Natural killer cell (primary cell): Measurements from ENCODE around the gene CHST3. TPM values are rescaled to one million over a fixed set of nuclear protein-coding genes. Genes with fewer than 3 reads are reported as not detected.

ENCODE experiments used
- ATAC-seq, 3 donors: fragments of 150-1000 bp in 2 of 3; fragments of 200-7000 bp in 1 of 3; cut with Tn5 transposase; 1 replicate in 1 of 3; 2 replicates in 2 of 3; pipeline ENCODE4 v1.10.0; 2021; ENCODE audit warnings: mild to moderate bottlenecking in 2 of 3, moderate library complexity in 2 of 3
- DNase-seq, 2 donors: peaks; one replicate each; pipeline versions ENCODE4 v3.0.0 to v3.0.0-alpha.2; 2013 to 2021; ENCODE audit warnings: mixed read lengths in 1 of 2
- H3K27ac ChIP-seq: one replicate; pipeline ENCODE4 v1.5.1; 2013; ENCODE audit warnings: mild to moderate bottlenecking, low read length
- H3K27me3 ChIP-seq: one replicate; pipeline ENCODE4 v1.6.1; 2013; ENCODE audit warnings: low read length; ENCODE audit not compliant: control insufficient read depth, insufficient read depth
- H3K36me3 ChIP-seq: one replicate; pipeline ENCODE4 v1.6.1; 2013; ENCODE audit warnings: low read length; ENCODE audit not compliant: control insufficient read depth, insufficient read depth
- H3K4me1 ChIP-seq: one replicate; pipeline ENCODE4 v1.6.1; 2013; ENCODE audit warnings: low read length; ENCODE audit not compliant: control insufficient read depth, insufficient read depth
- H3K4me3 ChIP-seq: one replicate; pipeline ENCODE4 v1.5.1; 2013; ENCODE audit warnings: low read length
- H3K9me3 ChIP-seq: one replicate; pipeline ENCODE4 v1.6.1; 2013; ENCODE audit warnings: low read length; ENCODE audit not compliant: control insufficient read depth, insufficient read depth
- H3K27ac Mint-ChIP-seq, 2 donors: one replicate each; pipeline ENCODE4 v1.8.0; 2022; ENCODE audit warnings: mild to moderate bottlenecking in 2 of 2, mixed read lengths in 2 of 2, moderate library complexity in 1 of 2
- H3K27me3 Mint-ChIP-seq, 2 donors: one replicate each; pipeline ENCODE4 v1.8.0; 2022; ENCODE audit warnings: low read depth in 2 of 2, mixed read lengths in 2 of 2
- H3K36me3 Mint-ChIP-seq: one replicate; pipeline ENCODE4 v1.8.0; 2022; ENCODE audit warnings: mixed read lengths
- H3K4me1 Mint-ChIP-seq, 2 donors: one replicate each; pipeline ENCODE4 v1.8.0; 2022; ENCODE audit warnings: mixed read lengths in 2 of 2
- H3K4me3 Mint-ChIP-seq: one replicate; pipeline ENCODE4 v1.8.0; 2022; ENCODE audit warnings: mild to moderate bottlenecking, moderate library complexity, mixed read lengths
- H3K9me3 Mint-ChIP-seq, 2 donors: one replicate each; pipeline ENCODE4 v1.8.0; 2022; ENCODE audit warnings: mixed read lengths in 2 of 2
- CTCF ChIP-seq: fragments of 200-600 bp; IDR thresholded peaks from one replicate; pipeline ENCODE4 v1.8.0; 2022; ENCODE audit warnings: antibody characterized with exemption
- WGBS: methylation state at CpG from one replicate; pipeline ENCODE4 v1.1.7; 2013; ENCODE audit warnings: missing lambda C conversion rate; ENCODE audit not compliant: insufficient coverage; 5-methylcytosine and 5-hydroxymethylcytosine counted together
- intact Hi-C: fragments of 100-400 bp; cut with micrococcal nuclease; formaldehyde crosslinking; loops from one replicate; pipeline ENCODE4 v1.14.2; 2022
- total RNA-seq, 4 donors: library from RNA; stranded (reverse); fragments of 120-200 nt in 1 of 4; gene quantifications; one replicate each; pipeline versions ENCODE4 v1.2.3 to v1.2.4, GENCODE V29; 2013 to 2022

CHST3 gene
- total RNA-seq, 3 donors from 2014 or later (not counting 1 experiment from before 2014, with no cell fraction given), result not detected

GRCh38 chr10:72056932-72057751 is 92.9 kb downstream of the CHST3 start:
- H3K27ac Mint-ChIP-seq, result peak overlapping the region in 1 of 2 donors; percentile 51
- H3K27ac ChIP-seq, result no peak overlapping the region
- DNase-seq (peak in 1 of 2 donors; percentile 16), ATAC-seq (no peak)
- no peaks in the 10 kb centered on the region for H3K27me3 Mint-ChIP-seq
- no peaks in the 10 kb centered on the region for H3K9me3 Mint-ChIP-seq
- no peaks in the 10 kb centered on the region for H3K36me3 ChIP-seq
- TF ChIP-seq CTCF, result no peak
- H3K4me3 Mint-ChIP-seq, result no peak overlapping the region
- no peaks in the 10 kb centered on the region for H3K36me3 Mint-ChIP-seq
- H3K9me3 ChIP-seq, result no peaks in the 10 kb centered on the region
- no peaks in the 10 kb centered on the region for H3K4me1 ChIP-seq
- H3K4me3 ChIP-seq, result no peak overlapping the region
- intact Hi-C loops, result no loop called here
- no peaks in the 10 kb centered on the region for H3K27me3 ChIP-seq
- H3K4me1 Mint-ChIP-seq, result peaks cover 4 to 5% of the 10 kb centered on the region in 2 donors
- 91% methylated on average over 24 of the region's 25 CpGs for WGBS

GRCh38 chr10:72058347-72058898 is 94.2 kb downstream of the CHST3 start:
- Mint-ChIP-seq H3K9me3 (no peaks in the 10 kb centered on the region), H3K36me3 (no peaks in the 10 kb centered on the region), H3K27me3 (no peaks in the 10 kb centered on the region), H3K27ac (peak overlapping the region; percentile 68 to 86), H3K4me1 (peaks cover 4 to 7% of the 10 kb centered on the region in 2 donors), H3K4me3 (no peak overlapping the region)
- H3K36me3 ChIP-seq, result peaks cover 9% of the 10 kb centered on the region
- TF ChIP-seq CTCF, result no peak
- H3K27me3 ChIP-seq, result no peaks in the 10 kb centered on the region
- DNase-seq (peak in 1 of 2 donors; percentile 34), ATAC-seq (no peak)
- H3K27ac ChIP-seq, result no peak overlapping the region
- H3K4me3 ChIP-seq, result no peak overlapping the region
- 89% methylated on average over 12 of the region's 12 CpGs for WGBS
- no peaks in the 10 kb centered on the region for H3K4me1 ChIP-seq
- intact Hi-C loops, result no loop called here
- no peaks in the 10 kb centered on the region for H3K9me3 ChIP-seq

GRCh38 chr10:72058989-72059842 is 95.0 kb downstream of the CHST3 start:
- Mint-ChIP-seq H3K27ac (peak overlapping the region; percentile 68 to 86), H3K9me3 (no peaks in the 10 kb centered on the region), H3K27me3 (no peaks in the 10 kb centered on the region), H3K4me3 (peak overlapping the region; percentile 28), H3K36me3 (no peaks in the 10 kb centered on the region), H3K4me1 (peaks cover 4 to 9% of the 10 kb centered on the region in 2 donors)
- Histone ChIP-seq H3K4me3 (no peak overlapping the region), H3K36me3 (peaks cover 17% of the 10 kb centered on the region), H3K4me1 (no peaks in the 10 kb centered on the region), H3K9me3 (no peaks in the 10 kb centered on the region), H3K27ac (no peak overlapping the region), H3K27me3 (no peaks in the 10 kb centered on the region)
- 77% methylated on average over 21 of the region's 21 CpGs for WGBS
- no peak for TF ChIP-seq CTCF
- DNase-seq, result peak in 1 of 2 donors; percentile 48
- intact Hi-C loops, result no loop called here
- ATAC-seq, result peak in 1 of 3 donors; percentile 23
